ENCODE results near the gene NUS1.

- TF ChIP-seq CTCF (conservative IDR thresholded peaks at IDR 0.05) = no peak
- TF ChIP-seq EZH2 (IDR thresholded peaks at IDR 0.05; ENCODE audit: low read depth) = no peak
Measured at GRCh38 chr6:117684749-117685148, 9.5 kb downstream of the NUS1 start.

Measured in PC-9 (cell line).